ENCODE results near the gene RAPGEF1. TPM values are rescaled to one million over a fixed set of nuclear protein-coding genes. Genes with fewer than 3 reads are reported as not detected.

Gene RAPGEF1
- total RNA-seq, 1 donor from 2014 or later = 73.1 TPM

- no peak for DNase-seq (ENCODE audit: low spot score)
- no peak for TF ChIP-seq CTCF (IDR thresholded peaks at IDR 0.05)
- Mint-ChIP-seq H3K27ac (ENCODE audit: unreplicated experiment) (no peak overlapping the region), H3K36me3 (ENCODE audit: low read depth) (peaks cover 7% of the 10 kb centered on the region), H3K9me3 (ENCODE audit: low read depth) (no peaks in the 10 kb centered on the region), H3K4me1 (ENCODE audit: low read depth) (peaks cover 7% of the 10 kb centered on the region), H3K27me3 (ENCODE audit: low read depth) (no peaks in the 10 kb centered on the region), H3K4me3 (ENCODE audit: unreplicated experiment) (no peak overlapping the region)
These were observed 149.9 kb downstream of the RAPGEF1 start for GRCh38 chr9:131589993-131590392.

DNA sequence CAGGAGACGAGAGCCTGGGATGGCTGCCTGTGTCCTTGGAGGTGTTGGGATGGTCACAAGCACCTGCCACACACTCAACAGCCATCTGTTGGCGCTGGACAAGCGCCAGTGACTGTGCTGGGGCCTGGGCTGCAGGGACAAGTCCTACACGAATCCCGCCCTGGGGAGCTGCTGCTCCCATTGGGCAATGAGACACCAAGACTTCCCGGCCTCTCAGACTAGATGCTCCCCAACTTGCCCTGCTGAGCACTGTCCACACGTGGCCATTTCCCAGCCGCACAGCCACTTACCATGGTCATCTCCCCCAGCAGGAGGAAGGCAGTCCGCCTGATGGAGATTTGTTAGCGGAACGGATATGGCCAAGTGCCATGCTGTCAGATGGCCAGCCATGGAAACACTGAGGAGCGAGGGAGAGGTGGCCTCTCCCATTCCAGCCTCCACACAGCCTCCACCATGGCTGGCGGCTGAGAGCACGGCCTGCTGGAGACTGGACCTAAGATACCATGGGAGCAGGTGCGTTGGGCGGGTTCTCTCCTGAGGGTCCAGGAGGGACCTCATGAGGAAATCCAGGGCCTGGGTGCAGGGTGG is 150.7 kb downstream of the RAPGEF1 start:
- Mint-ChIP-seq H3K4me3 (ENCODE audit: unreplicated experiment) (no peak overlapping the region), H3K36me3 (ENCODE audit: low read depth) (peaks cover 8% of the 10 kb centered on the region), H3K27me3 (ENCODE audit: low read depth) (no peaks in the 10 kb centered on the region), H3K4me1 (ENCODE audit: low read depth) (peaks cover 7% of the 10 kb centered on the region), H3K27ac (ENCODE audit: unreplicated experiment) (no peak overlapping the region), H3K9me3 (ENCODE audit: low read depth) (no peaks in the 10 kb centered on the region)
- no peak for DNase-seq (ENCODE audit: low spot score)
- no peak for TF ChIP-seq CTCF (IDR thresholded peaks at IDR 0.05)

DNA sequence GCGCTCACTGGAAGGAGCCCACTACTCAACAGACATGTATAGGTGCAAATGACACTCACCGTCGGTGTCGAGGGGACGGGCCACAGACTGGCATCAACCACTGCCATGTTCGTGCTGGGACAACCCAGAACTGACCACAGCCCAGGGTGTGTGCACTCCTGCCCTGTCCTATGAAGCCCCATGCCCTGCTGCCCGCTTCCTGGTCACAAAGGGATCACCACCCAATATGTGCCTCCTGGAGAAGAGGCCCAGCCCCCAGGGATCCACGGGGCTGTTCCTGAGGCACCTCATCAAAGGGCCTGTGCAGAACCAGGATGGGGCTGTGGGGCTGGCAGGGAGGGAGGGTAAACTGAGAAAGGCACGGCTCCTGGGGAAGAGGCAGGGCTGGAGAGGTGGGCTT is 151.5 kb downstream of the RAPGEF1 start:
- H3K27me3 Mint-ChIP-seq (ENCODE audit: low read depth) = no peaks in the 10 kb centered on the region
- H3K9me3 Mint-ChIP-seq (ENCODE audit: low read depth) = no peaks in the 10 kb centered on the region
- DNase-seq (ENCODE audit: low spot score) = no peak
- peaks cover 7% of the 10 kb centered on the region for H3K4me1 Mint-ChIP-seq (ENCODE audit: low read depth)
- H3K36me3 Mint-ChIP-seq (ENCODE audit: low read depth) = peaks cover 11% of the 10 kb centered on the region
- no peak overlapping the region for H3K4me3 Mint-ChIP-seq (ENCODE audit: unreplicated experiment)
- no peak overlapping the region for H3K27ac Mint-ChIP-seq (ENCODE audit: unreplicated experiment)
- no peak for TF ChIP-seq CTCF (IDR thresholded peaks at IDR 0.05)

GRCh38 chr9:131587906-131588305 is 152.0 kb downstream of the RAPGEF1 start:
- TF ChIP-seq CTCF (IDR thresholded peaks at IDR 0.05) = no peak
- no peaks in the 10 kb centered on the region for H3K9me3 Mint-ChIP-seq (ENCODE audit: low read depth)
- H3K27me3 Mint-ChIP-seq (ENCODE audit: low read depth) = no peaks in the 10 kb centered on the region
- H3K4me3 Mint-ChIP-seq (ENCODE audit: unreplicated experiment) = no peak overlapping the region
- peaks cover 13% of the 10 kb centered on the region for H3K36me3 Mint-ChIP-seq (ENCODE audit: low read depth)
- peaks cover 7% of the 10 kb centered on the region for H3K4me1 Mint-ChIP-seq (ENCODE audit: low read depth)
- no peak overlapping the region for H3K27ac Mint-ChIP-seq (ENCODE audit: unreplicated experiment)
- no peak for DNase-seq (ENCODE audit: low spot score)

DNA sequence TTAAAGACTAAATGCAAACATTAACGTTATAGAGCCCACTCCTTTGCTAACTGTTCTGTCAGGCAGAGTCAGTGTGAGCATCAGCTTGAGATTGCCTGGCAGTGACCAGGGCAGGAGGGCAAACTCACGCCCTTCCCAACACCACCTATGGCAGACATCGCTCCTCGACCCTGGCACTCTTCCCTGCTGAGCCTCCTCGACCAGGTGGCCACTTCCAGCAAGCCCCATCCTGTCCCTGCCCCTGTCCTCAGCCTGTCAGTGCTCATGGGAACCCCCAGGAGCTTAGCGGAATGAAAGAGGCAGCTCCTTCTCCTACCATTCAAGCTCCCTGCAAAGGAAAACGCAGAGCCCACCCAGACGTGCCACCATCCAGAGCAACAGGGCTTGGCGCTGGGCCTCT is 152.5 kb downstream of the RAPGEF1 start:
- H3K4me3 Mint-ChIP-seq (ENCODE audit: unreplicated experiment) = no peak overlapping the region
- peaks cover 13% of the 10 kb centered on the region for H3K36me3 Mint-ChIP-seq (ENCODE audit: low read depth)
- no peaks in the 10 kb centered on the region for H3K9me3 Mint-ChIP-seq (ENCODE audit: low read depth)
- no peak for DNase-seq (ENCODE audit: low spot score)
- H3K27me3 Mint-ChIP-seq (ENCODE audit: low read depth) = no peaks in the 10 kb centered on the region
- no peak for TF ChIP-seq CTCF (IDR thresholded peaks at IDR 0.05)
- no peak overlapping the region for H3K27ac Mint-ChIP-seq (ENCODE audit: unreplicated experiment)
- H3K4me1 Mint-ChIP-seq (ENCODE audit: low read depth) = peaks cover 7% of the 10 kb centered on the region

Measured in chondrocyte (in vitro differentiated cells).